ENCODE data around the gene SRRM3. TPM values are rescaled to one million over a fixed set of nuclear protein-coding genes. Genes with fewer than 3 reads are reported as not detected.
"Not testable (repeated sequence)": the region's sequence is repeated elsewhere in the genome, so short reads cannot be mapped to it uniquely, and the experiment has no call there.

SRRM3 gene, protein sequence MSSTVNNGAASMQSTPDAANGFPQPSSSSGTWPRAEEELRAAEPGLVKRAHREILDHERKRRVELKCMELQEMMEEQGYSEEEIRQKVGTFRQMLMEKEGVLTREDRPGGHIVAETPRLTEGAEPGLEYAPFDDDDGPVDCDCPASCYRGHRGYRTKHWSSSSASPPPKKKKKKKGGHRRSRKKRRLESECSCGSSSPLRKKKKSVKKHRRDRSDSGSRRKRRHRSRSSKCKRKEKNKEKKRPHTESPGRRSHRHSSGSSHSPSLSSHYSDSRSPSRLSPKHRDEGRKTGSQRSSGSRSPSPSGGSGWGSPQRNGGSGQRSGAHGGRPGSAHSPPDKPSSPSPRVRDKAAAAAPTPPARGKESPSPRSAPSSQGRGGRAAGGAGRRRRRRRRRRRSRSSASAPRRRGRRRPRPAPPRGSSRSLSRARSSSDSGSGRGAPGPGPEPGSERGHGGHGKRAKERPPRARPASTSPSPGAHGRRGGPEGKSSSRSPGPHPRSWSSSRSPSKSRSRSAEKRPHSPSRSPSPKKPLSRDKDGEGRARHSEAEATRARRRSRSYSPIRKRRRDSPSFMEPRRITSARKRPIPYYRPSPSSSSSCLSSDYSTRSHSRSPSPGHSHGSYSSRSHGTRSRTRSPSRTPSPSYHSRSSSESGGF
- total RNA-seq: 0.53 and 1.8 TPM in 2 replicates

- DNase-seq (ENCODE audit: low read depth, low spot score): peak; percentile 27
These were observed at the start of gene SRRM3 for GRCh38 chr7:76201732-76202665. Gene SRRM3 (plus strand): TSS chr7:76201896. CDS start chr7:76235067, 33,171 bp downstream.

- no peak for DNase-seq (ENCODE audit: low read depth, low spot score)
These were observed 49.8 kb upstream of the SRRM3 start for GRCh38 chr7:76151932-76152331.

DNA sequence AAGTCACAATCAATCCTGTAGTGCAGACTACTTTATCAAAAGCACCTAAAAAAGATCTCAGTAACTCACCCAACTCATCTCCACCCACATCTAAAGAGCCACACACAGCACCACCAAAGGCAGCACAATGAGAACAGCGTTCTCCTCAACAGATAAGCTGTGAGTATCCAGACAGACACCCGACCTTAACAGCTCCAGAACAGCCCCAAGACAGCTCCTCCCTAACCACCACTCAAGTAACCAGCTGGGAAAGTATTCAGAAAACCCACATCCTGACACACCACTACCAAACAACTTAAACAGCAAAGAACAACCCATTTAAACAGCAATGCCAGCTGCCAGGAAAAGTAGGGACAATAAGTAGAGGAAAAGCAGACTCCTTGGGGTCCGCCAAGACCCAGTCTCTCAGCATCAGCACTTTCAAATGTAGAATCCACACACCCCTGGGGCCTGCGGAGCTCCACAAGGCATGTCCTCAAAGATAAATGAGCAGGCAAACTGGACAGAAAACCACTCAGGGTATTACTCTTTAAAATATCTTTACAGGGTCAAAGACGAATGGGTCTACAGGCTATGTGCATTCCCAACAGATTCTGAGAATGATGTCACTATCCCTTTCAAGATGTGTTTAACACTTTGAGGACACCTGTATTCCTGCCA is 48.0 kb upstream of the SRRM3 start:
- not testable (repeated sequence) for DNase-seq (ENCODE audit: low read depth, low spot score)

- DNase-seq (ENCODE audit: low read depth, low spot score): no peak
These were observed 45.8 kb upstream of the SRRM3 start for GRCh38 chr7:76155938-76156337.

GRCh38 chr7:76156992-76157685 is 44.6 kb upstream of the SRRM3 start:
- DNase-seq (ENCODE audit: low read depth, low spot score): not testable (repeated sequence)

DNA sequence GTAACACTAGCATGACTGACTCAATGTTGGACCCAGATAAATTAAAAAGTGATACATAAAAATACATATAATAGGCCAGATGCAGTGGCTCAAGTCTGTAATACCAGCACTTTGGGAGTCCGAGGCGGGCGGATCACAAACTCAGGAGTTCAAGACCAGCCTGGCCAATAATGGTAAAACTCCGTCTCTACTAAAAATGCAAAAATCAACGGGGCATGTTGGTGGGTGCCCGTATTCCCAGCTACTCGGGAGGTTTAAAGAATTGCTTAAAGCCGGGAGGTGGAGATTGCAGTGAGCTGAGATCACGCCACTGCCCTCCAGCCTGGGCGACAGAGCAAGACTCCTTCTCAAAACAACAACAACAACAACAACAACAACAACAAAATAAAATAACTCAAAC is 43.3 kb upstream of the SRRM3 start:
- DNase-seq (ENCODE audit: low read depth, low spot score): not testable (repeated sequence)

GRCh38 chr7:76162416-76163170 is 39.1 kb upstream of the SRRM3 start:
- not testable (repeated sequence) for DNase-seq (ENCODE audit: low read depth, low spot score)

GRCh38 chr7:76163812-76164211 is 37.9 kb upstream of the SRRM3 start:
- DNase-seq (ENCODE audit: low read depth, low spot score): not testable (repeated sequence)

GRCh38 chr7:76165106-76165972 is 36.4 kb upstream of the SRRM3 start:
- DNase-seq (ENCODE audit: low read depth, low spot score): no peak

DNA sequence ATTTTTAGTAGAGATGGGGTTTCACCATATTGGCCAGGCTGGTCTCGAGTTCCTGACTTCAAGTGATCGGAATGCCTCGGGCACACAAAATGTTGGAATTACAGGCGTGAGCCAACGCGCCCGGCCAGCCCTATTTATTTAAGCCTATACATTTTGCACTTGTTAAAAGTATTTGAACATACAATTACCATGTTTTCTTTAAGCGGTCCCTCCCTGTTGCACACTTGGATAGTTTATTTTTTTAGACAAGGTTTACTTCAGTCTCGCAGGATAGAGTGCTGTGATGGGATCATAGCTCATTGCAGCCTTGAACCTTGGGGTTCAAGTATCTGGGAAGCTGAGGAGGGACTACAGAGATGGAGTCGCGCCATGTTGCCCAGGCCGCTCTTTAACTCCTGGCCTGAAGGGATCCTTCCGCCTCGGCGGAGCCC is 35.7 kb upstream of the SRRM3 start:
- DNase-seq (ENCODE audit: low read depth, low spot score): no peak

DNA sequence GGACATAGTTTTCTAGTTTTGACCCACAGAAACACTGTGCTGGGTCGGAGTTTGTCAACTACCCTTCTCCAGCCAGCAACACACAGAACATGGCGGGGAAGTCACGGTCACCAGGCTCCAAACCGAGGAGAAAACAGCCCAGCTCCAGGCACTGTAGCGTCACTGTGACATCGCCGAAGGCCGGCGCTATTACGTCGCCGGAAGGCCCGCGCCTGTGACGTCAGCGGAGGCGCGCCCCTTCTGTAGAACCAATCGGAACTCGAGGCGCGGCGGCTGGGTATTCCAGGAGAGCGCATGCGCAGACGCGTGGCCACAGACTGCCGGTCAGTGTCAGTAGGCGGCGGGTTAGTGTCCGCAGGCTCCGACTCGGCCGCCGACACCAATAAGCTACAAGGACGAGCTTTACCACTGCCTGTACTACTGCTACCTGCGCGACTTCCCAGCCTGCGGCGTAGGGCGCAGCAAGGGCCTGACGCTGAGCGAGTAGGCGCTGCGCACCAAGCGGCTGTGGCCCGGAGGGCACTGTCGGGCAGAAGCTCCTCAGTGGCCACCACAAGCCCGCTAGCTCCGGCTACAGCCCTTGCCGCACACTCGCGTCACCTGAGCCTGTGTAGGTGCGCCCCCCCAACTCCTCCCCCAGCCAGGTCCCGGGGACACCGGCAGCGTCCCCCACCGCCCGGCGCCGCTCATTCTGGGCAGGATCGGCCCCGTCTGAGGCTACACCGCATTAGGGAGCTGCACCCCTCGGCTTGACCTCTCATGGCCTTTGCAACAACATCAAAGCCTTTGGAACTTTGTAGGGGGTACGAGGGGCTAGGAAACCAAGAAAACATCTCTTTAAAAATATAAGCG is 35.1 kb upstream of the SRRM3 start:
- DNase-seq (ENCODE audit: low read depth, low spot score): peak; percentile 83

- DNase-seq (ENCODE audit: low read depth, low spot score): no peak
These were observed 28.0 kb upstream of the SRRM3 start for GRCh38 chr7:76173566-76174205.

- not testable (repeated sequence) for DNase-seq (ENCODE audit: low read depth, low spot score)
These were observed 24.7 kb upstream of the SRRM3 start for GRCh38 chr7:76176951-76177350.

DNA sequence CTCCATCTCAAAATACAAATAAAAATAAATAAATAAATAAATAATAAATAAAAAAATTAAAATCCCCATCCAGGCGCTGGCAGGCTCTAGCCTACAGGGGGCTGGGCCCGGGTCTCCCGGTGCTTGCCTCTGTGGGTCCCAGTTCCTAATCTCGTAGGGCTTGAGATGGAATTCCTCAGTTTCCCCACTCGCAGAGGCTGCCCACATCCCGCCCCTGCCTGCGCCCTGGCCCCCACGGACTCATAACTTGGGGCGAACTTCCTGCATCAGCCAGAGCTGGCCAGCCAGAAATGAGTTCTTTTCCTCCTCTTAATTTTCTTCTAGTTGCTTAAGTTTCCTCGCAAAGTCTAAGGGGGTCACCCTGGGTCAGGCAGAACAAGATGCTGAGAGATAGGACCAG is 22.0 kb upstream of the SRRM3 start:
- DNase-seq (ENCODE audit: low read depth, low spot score): no peak

- no peak for DNase-seq (ENCODE audit: low read depth, low spot score)
These were observed 19.3 kb upstream of the SRRM3 start for GRCh38 chr7:76182225-76182960.

DNA sequence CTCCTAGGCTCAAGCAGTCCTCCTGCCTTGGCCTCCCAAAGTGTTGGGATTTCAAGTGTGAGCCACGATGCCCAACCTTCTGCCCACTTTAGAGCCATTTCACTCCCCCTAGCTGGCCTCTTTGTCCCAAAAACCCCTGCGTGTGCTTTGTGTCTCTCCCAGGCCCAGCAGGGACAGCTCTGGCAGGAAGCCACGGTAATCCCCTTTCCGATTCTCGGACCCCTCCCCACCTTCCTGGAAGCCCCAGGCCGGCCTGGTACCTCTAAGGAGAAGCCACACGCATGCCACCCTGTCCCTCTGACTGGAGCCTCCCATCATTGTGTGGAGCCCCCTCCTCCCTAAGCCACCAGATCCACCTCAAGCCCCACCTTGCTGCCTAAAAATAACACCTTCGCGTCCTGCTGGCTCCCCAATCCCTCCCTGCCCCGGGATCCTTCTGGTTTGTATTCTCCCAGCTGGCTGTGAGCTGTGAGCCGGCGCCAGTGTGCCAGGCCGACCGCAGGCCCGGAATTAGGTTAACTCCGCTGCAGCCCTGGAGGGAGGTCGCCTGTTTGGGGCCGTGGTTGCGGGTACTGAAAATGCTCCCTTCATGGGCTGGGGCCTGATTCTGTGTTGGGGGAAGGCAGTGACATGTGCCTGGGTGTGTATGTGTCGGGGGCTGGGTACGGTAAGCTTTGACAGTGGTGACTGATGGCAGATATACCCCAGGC is 16.4 kb upstream of the SRRM3 start:
- DNase-seq (ENCODE audit: low read depth, low spot score): no peak

All from pulmonary artery endothelial cell (primary cell).